HG03342 (cell line): Measurements from ENCODE around the gene CLMP.

Source experiments
- ATAC-seq: cut with Tn5 transposase; IDR thresholded peaks from one replicate; pipeline ENCODE4 v1.9.1; 2021; ENCODE audit warnings: mild to moderate bottlenecking, moderate library complexity; ENCODE audit not compliant: unreplicated experiment

Gene CLMP

GRCh38 chr11:123191939-123192338, 3.1 kb downstream of the CLMP start:
- no peak for ATAC-seq

DNA sequence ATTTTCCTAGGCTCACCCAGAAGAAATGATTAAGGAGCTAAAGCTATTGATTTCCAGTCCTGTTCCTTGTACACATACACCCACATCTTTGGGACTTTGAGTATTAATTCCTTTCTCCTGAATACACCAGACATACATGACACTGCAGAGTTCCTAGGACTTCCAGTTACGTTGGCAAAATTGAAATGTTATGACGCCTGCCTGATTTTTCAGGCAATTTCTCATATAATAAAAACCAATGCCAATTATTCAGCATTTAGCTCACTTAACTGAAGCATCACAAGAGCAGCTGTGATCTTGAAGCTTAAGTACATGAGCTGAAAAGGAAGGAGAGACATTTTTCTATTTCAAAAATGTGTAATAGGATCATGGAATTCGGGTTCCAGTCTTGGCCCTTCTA, 4.5 kb downstream of the CLMP start:
- no peak for ATAC-seq

- ATAC-seq, result no peak
These were observed 6.4 kb downstream of the CLMP start for GRCh38 chr11:123188508-123189165.

GRCh38 chr11:123187665-123188507, 7.2 kb downstream of the CLMP start:
- ATAC-seq, result no peak

GRCh38 chr11:123187248-123187647, 7.8 kb downstream of the CLMP start:
- ATAC-seq, result no peak

- ATAC-seq, result no peak
These were observed 8.8 kb downstream of the CLMP start for GRCh38 chr11:123186286-123186685.

DNA sequence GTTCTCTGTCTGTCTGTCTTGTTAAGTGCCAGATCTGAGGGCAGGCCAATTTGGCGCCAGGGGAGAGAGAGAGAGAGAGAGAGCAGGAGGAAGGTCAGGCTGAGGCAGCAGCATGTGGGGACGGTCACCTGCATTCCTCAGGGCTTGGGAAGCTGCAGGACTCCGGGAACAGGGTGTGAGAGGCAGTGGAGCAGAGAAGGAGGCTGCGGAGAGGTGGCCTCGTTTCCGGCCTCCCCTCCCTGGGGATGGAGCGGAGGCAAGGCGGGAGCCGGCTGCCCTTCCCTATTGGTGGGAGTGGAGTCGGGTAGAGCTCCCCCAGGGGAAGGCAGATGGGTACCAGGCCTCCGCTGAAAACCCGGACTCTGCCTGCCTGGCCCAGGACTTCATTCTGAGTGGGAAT, 9.7 kb downstream of the CLMP start:
- no peak for ATAC-seq

DNA sequence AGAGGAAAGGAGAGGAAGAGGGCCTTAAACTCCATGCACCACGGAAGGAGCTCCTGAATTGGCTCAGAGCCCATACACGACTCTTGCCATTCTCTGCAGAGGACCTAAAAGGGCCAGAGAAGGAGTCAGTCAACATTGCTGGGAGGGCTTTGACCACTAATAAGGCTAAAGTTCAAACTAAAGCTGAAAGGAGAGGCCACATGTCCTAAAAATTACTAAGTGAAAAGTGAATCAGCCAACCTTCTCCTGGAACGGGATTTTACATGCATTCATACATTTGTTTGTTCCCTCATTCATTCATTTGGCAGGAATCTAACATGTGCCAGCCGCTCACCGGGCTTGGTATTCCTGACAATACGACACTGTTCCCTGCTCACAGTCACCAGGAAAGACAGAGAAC, 10.5 kb downstream of the CLMP start:
- ATAC-seq, result no peak

- ATAC-seq, result no peak
These were observed 11.5 kb downstream of the CLMP start for GRCh38 chr11:123183391-123184099.

- ATAC-seq, result no peak
These were observed 13.1 kb downstream of the CLMP start for GRCh38 chr11:123181767-123182500.

GRCh38 chr11:123181075-123181474, 14.0 kb downstream of the CLMP start:
- ATAC-seq, result no peak

DNA sequence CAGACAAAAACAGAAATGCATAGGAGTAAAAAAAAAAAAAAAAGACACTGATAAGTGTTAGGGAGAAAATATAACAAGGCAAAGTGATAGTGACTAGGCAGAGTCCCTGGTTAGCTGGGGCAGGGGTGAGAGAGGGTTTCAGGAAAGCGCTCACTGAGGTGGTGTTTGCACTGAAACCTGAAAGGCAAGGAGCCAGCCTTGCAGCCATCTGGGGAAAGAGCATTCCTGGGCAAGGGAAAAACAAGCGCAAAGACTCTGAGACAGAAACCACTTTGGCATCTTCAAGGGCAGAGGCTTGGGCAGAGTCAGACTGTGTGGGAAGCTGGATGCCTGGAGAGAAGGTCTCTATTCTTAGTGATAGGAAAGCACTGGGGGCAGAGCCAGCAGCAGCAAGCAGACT, 14.5 kb downstream of the CLMP start:
- ATAC-seq, result no peak

DNA sequence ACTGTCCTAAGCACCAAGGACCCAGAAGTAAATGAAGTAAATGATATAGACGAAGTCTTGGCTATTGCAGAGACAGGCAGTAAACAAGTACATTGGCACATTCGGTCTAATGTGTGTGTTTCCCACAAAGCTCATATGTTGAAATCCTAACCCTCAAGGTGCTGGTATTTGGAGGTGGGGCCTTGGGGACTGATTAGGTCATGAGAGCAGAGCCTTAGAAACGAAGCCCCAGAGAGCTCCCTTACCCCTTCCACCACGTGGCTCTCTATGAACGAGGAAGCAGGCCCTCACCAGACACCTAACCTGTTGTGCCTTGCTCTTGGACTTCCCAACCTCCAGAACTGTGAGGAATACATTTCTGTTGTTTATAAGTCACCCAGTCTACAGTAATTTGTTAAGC, 14.9 kb downstream of the CLMP start:
- ATAC-seq, result no peak

- ATAC-seq, result no peak
These were observed 15.5 kb downstream of the CLMP start for GRCh38 chr11:123179586-123179985.

GRCh38 chr11:123178186-123178585, 16.9 kb downstream of the CLMP start:
- no peak for ATAC-seq

DNA sequence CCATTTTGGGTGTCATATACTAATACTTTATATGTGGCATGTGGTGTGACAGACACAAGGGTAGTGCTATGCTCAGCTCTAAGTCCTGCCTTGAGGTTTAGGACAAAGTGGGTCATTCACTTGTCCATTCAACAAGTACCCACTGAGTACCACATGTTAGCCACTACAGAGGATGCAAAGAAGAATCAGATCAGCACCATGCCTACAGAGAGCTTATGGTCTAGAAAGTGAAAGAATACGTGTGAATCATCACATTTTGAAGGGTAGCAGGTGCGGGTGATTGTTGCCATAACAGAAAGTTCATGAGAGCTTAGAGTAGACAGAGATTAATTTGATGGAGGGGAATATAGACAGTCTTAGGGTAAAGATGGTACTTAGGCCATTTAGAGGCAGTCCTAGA, 18.3 kb downstream of the CLMP start:
- no peak for ATAC-seq

DNA sequence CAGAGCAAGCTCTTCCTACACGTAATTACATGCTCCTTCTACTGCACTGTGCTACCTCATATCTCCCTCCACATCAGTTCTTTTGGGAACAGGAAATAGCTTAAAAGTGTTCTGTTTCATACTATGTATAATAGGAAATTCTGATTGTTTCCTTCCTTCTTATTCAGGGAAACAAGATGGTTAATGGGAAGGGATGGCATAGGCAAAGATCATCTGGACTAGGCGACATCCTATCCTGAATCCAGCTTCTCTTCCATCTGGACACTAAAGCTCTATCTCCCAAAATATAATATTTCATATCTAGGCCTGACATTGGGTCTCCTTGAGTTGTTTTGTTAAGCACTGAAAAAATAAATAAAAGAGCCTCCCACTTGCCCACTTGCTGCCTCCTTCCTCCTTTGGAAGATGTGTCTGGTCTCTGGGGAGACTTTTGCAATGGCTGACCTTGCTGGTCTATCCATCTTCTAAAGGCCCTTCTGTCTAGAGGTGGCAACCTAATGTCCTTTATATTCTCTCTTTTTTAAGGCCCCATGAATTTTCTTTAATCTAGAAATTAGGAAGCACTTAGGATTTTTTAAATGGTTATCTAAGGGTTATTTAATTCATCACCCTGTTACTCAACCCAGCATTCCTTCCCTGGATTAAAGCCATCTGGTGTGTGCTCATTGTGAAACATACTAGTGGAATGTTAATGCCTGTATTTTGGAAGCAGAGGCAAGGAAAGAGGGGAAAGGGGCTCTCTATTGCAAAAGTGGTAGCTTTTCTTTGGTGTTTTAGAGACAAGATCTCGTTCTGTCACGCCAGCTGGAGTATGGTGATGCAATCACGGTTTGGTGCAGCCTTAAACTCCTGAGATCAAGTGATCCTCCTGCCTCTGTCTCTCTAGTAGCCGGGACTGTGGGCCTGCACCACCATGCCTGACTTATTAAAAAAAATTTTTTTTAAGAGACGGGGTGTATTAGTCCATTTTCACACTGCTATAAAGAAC, 20.6 kb downstream of the CLMP start:
- no peak for ATAC-seq

- ATAC-seq, result no peak
These were observed 21.2 kb downstream of the CLMP start for GRCh38 chr11:123173856-123174186.

DNA sequence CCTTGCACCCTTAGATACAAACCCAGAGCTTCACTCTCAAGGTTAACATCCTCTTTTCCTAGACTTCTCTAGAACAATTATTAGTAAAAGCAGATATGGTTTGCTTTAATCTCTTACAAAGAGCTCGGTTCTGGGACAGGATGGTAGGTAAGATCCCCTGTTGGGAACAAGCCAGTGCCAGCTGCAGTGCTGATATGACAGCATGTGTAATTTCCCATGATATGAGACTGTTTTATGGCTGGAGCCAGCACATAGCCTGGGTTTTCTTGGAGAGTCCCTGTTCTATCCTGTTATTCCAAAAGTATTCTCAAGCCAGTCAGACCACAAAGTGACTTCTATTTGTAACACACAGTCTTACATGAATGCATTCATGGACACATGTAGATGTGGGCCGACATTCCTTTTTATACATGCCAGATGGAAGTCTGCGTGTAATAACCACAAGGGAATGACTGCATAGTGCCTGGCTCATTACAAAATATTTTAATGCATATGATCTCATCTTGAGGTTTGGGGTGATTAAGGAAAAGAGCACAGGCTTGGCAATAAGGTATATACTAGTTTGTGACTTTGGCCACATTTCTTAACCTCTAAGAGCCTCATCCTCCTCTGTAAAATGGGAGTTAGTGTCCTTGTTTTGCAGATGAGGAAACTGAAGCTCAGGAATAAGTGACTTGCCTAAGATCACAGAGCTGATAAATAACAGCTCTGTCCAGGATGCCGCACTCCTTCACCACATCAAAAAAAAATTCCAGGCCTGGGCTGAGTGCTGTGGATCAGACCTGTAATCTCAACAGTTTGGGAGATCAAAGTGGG, 21.8 kb downstream of the CLMP start:
- no peak for ATAC-seq
